NCI-H2196 treated with DMSO at 0.1 percent for 48 hours (cell line): Measurements from ENCODE around the gene MYO18A.

Experiments used
- DNase-seq: peaks from one replicate; lab custom pipeline; 2025; ENCODE audit not compliant: unreplicated experiment; lab: John Stamatoyannopoulos, UW

The MYO18A gene

DNA sequence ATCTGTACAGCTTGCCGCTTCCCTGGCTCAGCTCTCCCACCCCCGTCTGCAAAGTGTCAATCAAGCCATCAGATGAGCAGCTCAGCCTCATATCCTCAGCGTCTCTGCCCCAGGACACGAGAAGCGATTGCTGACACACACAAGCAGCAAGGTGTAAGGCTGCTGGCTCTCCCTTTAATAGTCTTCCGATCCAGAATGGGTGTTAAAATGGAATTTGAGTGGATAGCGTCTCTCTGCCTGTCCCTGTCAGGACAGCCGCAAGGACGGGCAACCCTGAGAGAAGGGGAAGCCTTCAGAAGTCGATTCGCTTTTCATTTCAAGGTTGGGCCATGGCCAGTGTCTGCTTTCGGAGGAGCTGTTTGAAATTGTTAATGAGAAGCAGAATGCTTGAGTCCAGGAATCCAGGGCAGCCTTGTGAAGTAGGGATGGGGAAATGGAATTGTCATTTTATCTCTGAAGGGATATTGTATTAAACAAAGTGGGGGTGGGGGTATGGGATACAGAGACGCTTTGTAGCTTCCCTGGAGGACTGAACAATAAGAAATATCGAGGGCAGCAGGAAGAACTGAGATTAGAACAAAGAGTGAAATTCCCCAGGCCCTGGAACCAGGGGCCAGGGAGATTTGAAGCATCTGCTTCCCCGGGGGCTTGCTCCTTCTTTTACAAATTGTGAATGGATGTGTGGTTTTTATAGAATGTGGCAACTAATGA is 142.0 kb downstream of the MYO18A start:
- no peak for DNase-seq

DNA sequence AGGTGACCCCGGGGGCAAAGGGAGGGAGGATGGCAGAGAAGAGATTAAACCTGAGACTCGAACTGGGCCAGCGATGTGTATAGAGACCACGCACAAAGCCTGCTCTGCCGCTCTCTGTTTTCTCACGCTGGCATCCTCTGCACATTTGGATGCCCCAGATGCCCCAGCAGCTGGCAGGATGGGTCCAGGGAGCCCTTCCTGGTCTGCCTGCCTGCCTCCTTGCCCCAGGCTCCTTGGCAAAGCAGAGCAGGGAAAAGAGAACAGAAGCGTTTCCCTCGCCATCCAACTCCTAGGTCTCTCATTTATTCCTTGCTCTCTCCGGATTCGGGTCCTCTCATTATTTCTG is 142.5 kb downstream of the MYO18A start:
- DNase-seq, result no peak

DNA sequence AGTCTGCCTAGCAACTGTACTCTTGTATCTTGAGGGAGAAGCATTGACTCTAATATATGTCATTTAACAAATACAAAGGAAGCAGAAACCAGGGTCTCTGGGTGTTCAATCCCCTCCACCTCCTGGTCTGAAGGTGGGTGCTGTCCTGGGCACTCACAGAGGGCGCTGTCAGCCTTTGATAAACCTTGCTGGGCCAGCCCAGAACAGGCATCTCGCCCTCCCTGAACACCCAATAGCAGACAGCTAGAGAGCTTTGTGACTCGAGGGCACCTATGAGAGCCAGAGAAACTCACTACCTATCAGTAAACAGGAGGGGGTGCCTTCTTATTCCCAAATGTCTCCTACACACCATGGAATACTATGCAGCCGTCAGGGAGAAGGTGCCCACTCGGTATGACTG is 143.6 kb downstream of the MYO18A start:
- DNase-seq, result no peak

DNA sequence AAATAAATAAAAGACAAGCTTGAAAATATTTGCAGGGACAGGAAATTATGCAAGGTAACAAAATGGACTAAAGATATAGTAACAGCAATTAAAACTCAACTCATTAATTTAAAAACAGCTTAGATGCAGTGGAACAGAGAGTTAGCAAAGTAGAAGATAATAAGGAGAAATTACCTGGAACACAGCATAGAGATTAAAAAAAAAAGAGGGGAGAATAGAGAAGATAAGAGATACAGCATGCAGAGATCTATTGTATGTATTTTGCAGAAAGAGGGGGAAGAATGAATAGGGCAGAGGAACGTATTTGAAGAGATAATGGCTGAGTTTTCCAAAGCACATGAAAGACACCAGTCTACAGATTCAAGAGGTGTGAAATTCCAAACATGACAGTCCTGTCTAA is 145.7 kb downstream of the MYO18A start:
- DNase-seq, result no peak

DNA sequence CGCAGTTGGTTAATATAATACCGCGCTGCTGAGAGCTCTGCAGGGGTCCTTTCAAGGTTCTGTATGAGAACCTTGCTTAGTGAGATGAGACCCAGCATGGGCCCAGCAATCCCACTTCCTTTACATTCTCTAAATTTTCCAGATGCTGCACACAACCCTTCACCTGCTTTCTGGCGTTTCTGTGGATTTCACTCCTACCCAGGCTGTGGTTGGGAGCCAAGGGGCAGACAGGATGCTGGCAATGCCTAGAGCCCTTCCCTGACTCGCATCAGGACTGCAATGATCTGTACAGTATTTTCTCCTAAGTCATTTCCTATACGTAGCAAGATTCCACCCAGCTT is 147.4 kb downstream of the MYO18A start:
- DNase-seq, result no peak

DNA sequence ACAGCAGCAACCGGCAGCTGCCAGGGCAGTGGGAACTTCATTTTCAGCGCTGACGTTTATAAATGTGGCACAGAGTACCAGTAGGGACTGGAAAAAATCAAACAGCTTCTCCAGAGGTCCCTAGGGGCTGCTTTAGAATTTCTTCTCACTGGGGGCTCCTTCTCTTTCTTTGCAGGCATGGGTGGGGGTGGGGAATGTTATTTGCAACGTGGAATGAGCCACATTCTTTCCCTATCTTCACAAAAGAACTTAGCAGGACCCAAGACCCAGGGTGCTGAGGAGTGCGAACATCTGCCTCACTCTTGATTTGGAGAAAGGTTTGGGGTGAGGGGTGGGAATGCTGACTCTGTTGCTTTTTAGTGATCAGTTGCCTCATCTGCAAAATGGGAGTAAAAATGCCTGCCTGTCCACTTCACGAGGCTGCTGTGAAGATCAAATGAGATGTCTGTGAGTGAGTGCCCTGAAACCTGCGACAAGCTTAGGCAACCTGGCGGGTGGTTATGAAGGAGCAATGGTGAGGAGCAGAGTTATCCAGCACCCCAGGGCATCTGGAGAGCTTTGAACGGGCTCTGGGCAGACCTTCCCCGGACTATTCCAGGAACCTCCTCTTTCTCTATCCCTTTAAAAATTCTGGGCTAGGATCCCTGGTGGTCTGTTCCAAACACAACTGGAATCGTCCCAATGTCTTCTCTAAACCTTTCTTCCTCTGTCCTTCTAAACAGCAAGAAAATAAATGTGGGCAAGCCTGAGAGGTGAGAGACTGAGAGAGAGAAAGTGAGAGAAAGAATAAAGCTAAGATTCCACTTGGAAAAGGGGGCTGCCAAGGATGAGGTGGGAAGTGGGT is 148.0 kb downstream of the MYO18A start:
- no peak for DNase-seq

DNA sequence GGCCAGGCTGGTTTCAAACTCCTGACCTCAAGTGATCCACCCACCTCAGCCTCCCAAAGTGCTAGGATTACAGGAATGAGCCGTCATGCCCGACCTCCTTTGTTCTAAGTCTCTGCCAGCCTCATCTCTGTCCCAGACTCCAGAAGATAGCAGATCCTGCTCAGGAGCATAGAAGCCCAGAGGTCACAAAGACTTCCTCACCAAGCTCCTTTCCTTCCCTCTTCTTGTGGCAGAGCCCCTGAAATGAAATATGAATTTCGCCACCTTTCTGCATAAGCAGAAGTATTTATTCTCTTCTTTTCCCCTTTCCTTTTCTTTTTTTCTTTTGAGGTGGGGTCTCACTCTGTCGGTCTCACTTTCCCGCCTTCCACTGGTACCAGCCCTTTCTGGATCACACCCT is 148.7 kb downstream of the MYO18A start:
- no peak for DNase-seq

DNA sequence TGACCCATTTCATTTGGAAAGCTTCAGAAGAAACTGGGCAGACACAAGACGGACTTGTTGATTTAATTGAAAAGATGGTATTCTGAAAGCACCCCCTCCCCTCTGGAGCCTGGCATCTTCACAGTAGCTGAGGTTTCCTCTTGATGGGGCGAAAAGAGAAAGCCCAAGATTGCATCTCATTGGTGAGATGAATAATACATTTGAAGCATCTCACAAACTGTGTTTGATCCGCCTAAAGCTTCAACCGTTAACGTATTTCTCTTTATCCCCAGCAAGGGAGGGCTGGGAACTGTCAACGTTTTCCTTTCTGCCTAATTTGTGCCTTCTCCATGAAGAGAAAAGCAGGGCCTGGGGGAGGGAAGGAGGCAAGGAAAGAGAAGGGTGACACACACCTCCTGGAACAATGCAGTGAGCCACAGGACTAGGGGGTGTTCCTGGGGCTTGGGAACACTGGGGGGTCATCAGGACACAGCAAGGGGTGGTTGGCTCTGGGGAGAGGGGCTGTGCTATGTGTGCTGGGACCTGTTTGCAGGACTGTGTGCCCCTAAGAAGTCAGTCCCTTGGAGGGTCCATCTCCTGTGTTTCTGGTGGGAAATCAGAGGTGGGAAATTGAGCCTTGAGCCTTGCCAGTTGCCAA is 155.8 kb downstream of the MYO18A start:
- no peak for DNase-seq

DNA sequence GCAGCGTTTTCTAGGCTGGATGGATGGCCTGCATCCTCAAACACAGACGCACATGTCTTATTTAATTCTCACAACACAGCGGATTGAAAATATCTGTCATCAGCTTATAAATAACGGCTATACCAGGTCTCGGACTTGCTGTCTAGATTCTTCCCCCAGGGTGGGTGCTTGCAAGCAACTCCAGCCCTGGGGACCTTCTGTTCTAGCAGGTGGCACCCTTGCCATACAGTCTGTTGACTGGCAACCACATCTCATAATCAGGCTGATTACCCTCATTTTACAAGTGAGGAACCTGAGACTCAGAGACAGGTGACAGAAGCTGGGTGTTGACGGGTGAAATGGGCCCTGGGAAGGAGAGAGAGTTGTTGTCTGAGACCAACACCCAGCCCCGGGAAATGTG is 158.1 kb downstream of the MYO18A start:
- DNase-seq, result no peak

DNA sequence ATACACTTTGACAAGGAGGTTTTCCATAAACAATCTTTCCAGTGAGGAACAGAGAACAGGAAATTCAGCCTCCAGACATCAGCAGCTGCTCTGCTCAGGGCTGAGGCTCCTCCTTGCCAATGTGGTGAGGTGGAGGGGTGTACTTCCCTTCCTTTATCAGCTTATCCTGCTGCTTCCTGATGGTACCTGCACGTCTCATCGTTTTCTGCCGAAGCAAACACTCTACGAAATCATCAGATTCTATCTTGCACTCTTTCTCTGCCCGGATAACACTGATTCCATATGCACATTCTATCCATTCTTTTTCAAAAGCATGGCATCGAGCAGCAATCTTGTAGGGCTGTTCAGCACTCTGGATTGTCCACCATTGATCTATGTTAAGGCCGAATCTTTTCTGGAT is 159.0 kb downstream of the MYO18A start:
- no peak for DNase-seq
